ENCODE results near the gene CD44. TPM values are rescaled to one million over a fixed set of nuclear protein-coding genes. Genes with fewer than 3 reads are reported as not detected.

CD44 gene
- total RNA-seq, 5 donors from 2014 or later (not counting 1 experiment from before 2014, with no cell fraction given): 732 to 1,108 (median 781) TPM

DNA sequence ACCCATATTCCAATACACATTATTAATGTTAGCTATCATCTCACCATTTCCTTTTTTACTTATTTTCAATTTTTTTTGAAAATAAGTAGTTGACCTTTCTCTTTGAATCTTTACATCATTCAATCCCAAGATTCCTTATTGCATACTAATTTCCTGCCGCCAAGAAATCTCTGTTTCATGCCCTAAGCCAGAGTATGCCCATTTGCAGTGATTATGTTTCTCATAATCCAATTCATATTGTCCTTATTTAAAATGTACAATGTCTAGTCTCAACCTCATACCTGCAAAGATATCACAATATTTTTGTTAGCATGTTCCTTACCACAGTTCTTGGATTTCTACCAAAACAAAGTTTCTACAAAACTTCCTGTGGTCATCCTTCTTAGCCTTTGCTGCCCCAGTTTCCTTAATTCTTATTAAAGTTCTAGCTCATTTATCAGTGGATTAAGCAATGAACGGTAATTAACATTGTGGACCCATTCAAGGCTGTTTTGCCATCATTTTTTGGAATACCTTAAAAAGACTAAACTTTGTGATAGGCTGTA, 75.3 kb downstream of the CD44 start:
- no peaks in the 10 kb centered on the region for H3K27me3 Mint-ChIP-seq
- Histone ChIP-seq H3K27ac (ENCODE audit: low read length) (peak overlapping the region; percentile 33), H3K4me3 (ENCODE audit: control insufficient read depth in 1 of 2, extremely low read depth in 1 of 2, low read length in 1 of 2) (no peak overlapping the region), H3K4me1 (ENCODE audit: control insufficient read depth in 1 of 2, extremely low read depth in 1 of 2, insufficient read depth in 2 of 2, low read length in 2 of 2) (peaks cover 34 to 48% of the 10 kb centered on the region in 2 experiments), H3K27me3 (replicated peaks in 1 of 2; ENCODE audit: control insufficient read depth in 2 of 2, extremely low read depth in 1 of 2, insufficient read depth in 2 of 2, low read length in 1 of 2) (no peaks in the 10 kb centered on the region), H3K9me3 (peaks cover 4% of the 10 kb centered on the region), H3K36me3 (ENCODE audit: control insufficient read depth in 2 of 2, extremely low read depth in 1 of 2, insufficient read depth in 1 of 2, low read length in 1 of 2) (peaks cover 8 to 73% of the 10 kb centered on the region in 2 donors)
- H3K4me1 Mint-ChIP-seq: peaks cover 69 to 87% (median 81%) of the 10 kb centered on the region in 3 donors
- CTCF ChIA-PET: no interaction called here
- peaks cover 89% of the 10 kb centered on the region for H3K36me3 Mint-ChIP-seq
- peak overlapping the region in 2 of 3 donors; percentile 5 to 38 for H3K4me3 Mint-ChIP-seq
- WGBS (ENCODE audit: insufficient coverage): 100% methylated on average over 1 of the region's 2 CpGs
- POLR2A ChIA-PET: interaction anchor here in 1 of 2 donors (0.5 to 0.7 kb wide), 3 partner anchors 42 to 200 kb away, joined by 3 to 5 read pairs (median 4); no protein-coding TSS in a partner anchor
- ATAC-seq (replicated peaks in 1 of 4) (no peak), DNase-seq (no peak)
- H3K9me3 Mint-ChIP-seq: peaks cover 0 to 13% (median 7%) of the 10 kb centered on the region in 3 donors
- H3K27ac Mint-ChIP-seq: peak overlapping the region; percentile 94 to 97

DNA sequence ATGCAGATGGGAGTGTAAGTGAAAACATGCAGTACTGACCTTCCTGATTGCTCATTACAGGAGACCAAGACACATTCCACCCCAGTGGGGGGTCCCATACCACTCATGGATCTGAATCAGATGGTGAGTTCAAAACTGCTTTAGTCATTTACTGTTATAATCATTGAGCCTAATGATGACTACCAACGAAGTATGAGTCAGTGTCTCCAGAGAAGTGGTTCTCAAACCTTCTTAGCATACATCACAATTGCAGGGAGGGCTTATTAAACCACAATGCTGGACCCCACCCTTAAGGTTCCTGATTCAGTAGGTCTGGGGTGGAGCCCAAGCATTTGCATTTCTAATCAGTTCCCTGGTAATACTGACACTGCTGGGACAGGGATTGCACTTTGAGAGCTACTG, 75.8 kb downstream of the CD44 start:
- Mint-ChIP-seq H3K4me3 (peak overlapping the region in 2 of 3 donors; percentile 5 to 38), H3K9me3 (peaks cover 0 to 8% (median 7%) of the 10 kb centered on the region in 3 donors), H3K4me1 (peaks cover 72 to 89% (median 83%) of the 10 kb centered on the region in 3 donors), H3K27ac (peak overlapping the region; percentile 94 to 97), H3K36me3 (peaks cover 89% of the 10 kb centered on the region), H3K27me3 (no peaks in the 10 kb centered on the region)
- no peaks in the 10 kb centered on the region for H3K27me3 ChIP-seq (replicated peaks in 1 of 2; ENCODE audit: control insufficient read depth in 2 of 2, extremely low read depth in 1 of 2, insufficient read depth in 2 of 2, low read length in 1 of 2)
- H3K9me3 ChIP-seq: peaks cover 3% of the 10 kb centered on the region
- CTCF ChIA-PET: no interaction called here
- peaks cover 34 to 48% of the 10 kb centered on the region in 2 experiments for H3K4me1 ChIP-seq (ENCODE audit: control insufficient read depth in 1 of 2, extremely low read depth in 1 of 2, insufficient read depth in 2 of 2, low read length in 2 of 2)
- DNase-seq (peak in 3 of 35 experiments; percentile 12 to 30 (median 26)), ATAC-seq (replicated peaks in 1 of 4) (peak in 3 of 4 experiments; percentile 9 to 37 (median 33))
- H3K27ac ChIP-seq (ENCODE audit: low read length): peak overlapping the region; percentile 33
- H3K36me3 ChIP-seq (ENCODE audit: control insufficient read depth in 2 of 2, extremely low read depth in 1 of 2, insufficient read depth in 1 of 2, low read length in 1 of 2): peaks cover 8 to 73% of the 10 kb centered on the region in 2 donors
- no peak overlapping the region for H3K4me3 ChIP-seq (ENCODE audit: control insufficient read depth in 1 of 2, extremely low read depth in 1 of 2, low read length in 1 of 2)
- POLR2A ChIA-PET: no interaction called here
- WGBS (ENCODE audit: insufficient coverage): no CpG with 5 or more reads among the region's 1 CpG

DNA sequence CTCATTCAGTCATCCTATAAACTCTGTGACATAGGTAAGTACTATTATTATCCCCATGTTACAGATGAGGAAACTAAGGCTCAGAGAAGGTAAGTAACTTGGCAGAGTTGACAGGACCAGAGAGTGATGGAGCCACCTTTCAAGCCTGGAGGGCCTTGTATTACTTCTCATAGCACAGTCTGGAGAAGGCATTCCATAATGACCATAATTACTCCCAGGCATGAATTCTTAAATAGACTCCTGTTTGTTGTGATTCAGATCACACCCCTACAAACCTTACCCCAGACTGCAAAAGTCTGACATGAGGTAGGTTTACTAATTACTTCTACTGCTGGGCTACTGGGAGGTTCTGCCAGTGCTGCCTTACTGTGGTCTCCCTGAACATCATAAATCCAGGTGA, 77.0 kb downstream of the CD44 start:
- Mint-ChIP-seq H3K27ac (peak overlapping the region; percentile 94 to 97), H3K27me3 (no peaks in the 10 kb centered on the region), H3K4me3 (peak overlapping the region in 2 of 3 donors; percentile 22 to 38), H3K36me3 (peaks cover 84% of the 10 kb centered on the region), H3K9me3 (no peaks in the 10 kb centered on the region), H3K4me1 (peaks cover 71 to 81% (median 78%) of the 10 kb centered on the region in 3 donors)
- CTCF ChIA-PET: no interaction called here
- Histone ChIP-seq H3K27me3 (replicated peaks in 1 of 2; ENCODE audit: control insufficient read depth in 2 of 2, extremely low read depth in 1 of 2, insufficient read depth in 2 of 2, low read length in 1 of 2) (no peaks in the 10 kb centered on the region), H3K9me3 (no peaks in the 10 kb centered on the region), H3K36me3 (ENCODE audit: control insufficient read depth in 2 of 2, extremely low read depth in 1 of 2, insufficient read depth in 1 of 2, low read length in 1 of 2) (peaks cover 6 to 75% of the 10 kb centered on the region in 2 donors), H3K4me1 (ENCODE audit: control insufficient read depth in 1 of 2, extremely low read depth in 1 of 2, insufficient read depth in 2 of 2, low read length in 2 of 2) (peaks cover 34 to 48% of the 10 kb centered on the region in 2 experiments), H3K4me3 (ENCODE audit: control insufficient read depth in 1 of 2, extremely low read depth in 1 of 2, low read length in 1 of 2) (no peak overlapping the region), H3K27ac (ENCODE audit: low read length) (peak overlapping the region; percentile 80)
- DNase-seq (no peak), ATAC-seq (replicated peaks in 1 of 4) (no peak)
- POLR2A ChIA-PET: no interaction called here

DNA sequence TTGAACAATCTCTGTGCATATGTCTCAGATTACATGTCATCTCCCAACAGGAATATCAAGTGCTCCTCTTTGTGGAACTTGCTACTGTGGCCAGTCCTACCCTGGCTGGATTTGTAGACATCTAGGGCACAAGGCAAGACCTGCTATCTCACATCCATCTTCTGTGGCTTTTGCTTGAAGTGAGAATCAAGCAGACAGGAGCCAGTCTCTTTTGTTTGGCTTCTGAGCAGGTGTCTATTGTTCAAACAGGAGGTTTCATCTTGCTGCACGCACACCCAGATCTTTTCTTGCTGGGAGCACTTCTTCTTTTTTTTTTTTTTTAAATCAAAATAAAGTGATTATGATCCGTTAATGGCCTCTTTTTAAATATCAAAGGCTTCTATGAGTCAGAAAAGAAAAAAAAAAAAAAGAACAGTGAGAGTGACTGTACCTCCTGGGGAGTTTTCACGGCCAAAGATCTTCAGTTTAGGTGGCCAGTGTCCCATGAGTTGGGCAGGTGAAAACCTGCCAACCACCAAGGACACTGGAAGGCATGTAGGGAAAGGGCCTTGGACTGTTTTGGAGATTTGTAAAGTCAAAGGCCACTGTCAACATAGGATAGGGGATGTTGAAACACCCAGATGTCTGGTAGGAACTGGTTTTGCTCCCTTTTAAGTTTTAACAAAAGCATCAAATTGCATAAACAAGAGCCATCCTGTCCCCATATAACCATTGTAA, 78.1 kb downstream of the CD44 start:
- H3K27ac Mint-ChIP-seq: peak overlapping the region; percentile 94 to 97
- Histone ChIP-seq H3K4me3 (ENCODE audit: control insufficient read depth in 1 of 2, extremely low read depth in 1 of 2, low read length in 1 of 2) (no peak overlapping the region), H3K9me3 (no peaks in the 10 kb centered on the region), H3K27ac (ENCODE audit: low read length) (peak overlapping the region; percentile 80), H3K36me3 (ENCODE audit: control insufficient read depth in 2 of 2, extremely low read depth in 1 of 2, insufficient read depth in 1 of 2, low read length in 1 of 2) (peaks cover 3 to 86% of the 10 kb centered on the region in 2 donors), H3K27me3 (replicated peaks in 1 of 2; ENCODE audit: control insufficient read depth in 2 of 2, extremely low read depth in 1 of 2, insufficient read depth in 2 of 2, low read length in 1 of 2) (no peaks in the 10 kb centered on the region), H3K4me1 (ENCODE audit: control insufficient read depth in 1 of 2, extremely low read depth in 1 of 2, insufficient read depth in 2 of 2, low read length in 2 of 2) (peaks cover 34 to 48% of the 10 kb centered on the region in 2 experiments)
- DNase-seq (peak; percentile 6 to 78 (median 40)), ATAC-seq (replicated peaks in 1 of 4) (peak; percentile 81 to 87 (median 84))
- POLR2A ChIA-PET: no interaction called here
- no peaks in the 10 kb centered on the region for H3K27me3 Mint-ChIP-seq
- peaks cover 59 to 71% (median 69%) of the 10 kb centered on the region in 3 donors for H3K4me1 Mint-ChIP-seq
- WGBS (ENCODE audit: insufficient coverage): 20% methylated on average over 1 of the region's 3 CpGs
- H3K4me3 Mint-ChIP-seq: peak overlapping the region; percentile 31 to 55 (median 49)
- peaks cover 82% of the 10 kb centered on the region for H3K36me3 Mint-ChIP-seq
- CTCF ChIA-PET: no interaction called here
- no peaks in the 10 kb centered on the region for H3K9me3 Mint-ChIP-seq

DNA sequence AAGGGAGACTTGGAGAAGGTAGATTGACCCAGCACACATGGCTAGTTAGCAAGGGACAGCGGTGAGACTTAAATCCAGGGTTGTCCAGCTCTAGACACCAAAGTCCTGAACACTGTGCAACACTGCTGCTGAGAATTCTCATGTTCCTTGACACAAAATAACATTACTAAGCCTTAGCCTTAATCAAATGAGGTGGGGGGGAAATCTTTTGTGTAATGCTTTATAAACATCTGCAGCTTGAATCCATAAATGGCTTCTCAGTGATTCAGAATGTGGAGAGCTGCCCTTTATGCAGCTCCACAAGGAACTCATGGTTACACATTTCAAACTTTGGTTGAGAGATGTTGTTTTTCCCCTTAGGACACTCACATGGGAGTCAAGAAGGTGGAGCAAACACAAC, 80.0 kb downstream of the CD44 start:
- Mint-ChIP-seq H3K36me3 (peaks cover 81% of the 10 kb centered on the region), H3K4me1 (peaks cover 49 to 56% (median 55%) of the 10 kb centered on the region in 3 donors), H3K27me3 (no peaks in the 10 kb centered on the region), H3K9me3 (no peaks in the 10 kb centered on the region), H3K4me3 (no peak overlapping the region), H3K27ac (peak overlapping the region; percentile 84 to 85)
- Histone ChIP-seq H3K4me3 (ENCODE audit: control insufficient read depth in 1 of 2, extremely low read depth in 1 of 2, low read length in 1 of 2) (no peak overlapping the region), H3K27ac (ENCODE audit: low read length) (peak overlapping the region; percentile 32), H3K4me1 (ENCODE audit: control insufficient read depth in 1 of 2, extremely low read depth in 1 of 2, insufficient read depth in 2 of 2, low read length in 2 of 2) (peaks cover 28 to 33% of the 10 kb centered on the region in 2 experiments), H3K9me3 (no peaks in the 10 kb centered on the region), H3K36me3 (ENCODE audit: control insufficient read depth in 2 of 2, extremely low read depth in 1 of 2, insufficient read depth in 1 of 2, low read length in 1 of 2) (peaks cover 7 to 91% of the 10 kb centered on the region in 2 donors), H3K27me3 (replicated peaks in 1 of 2; ENCODE audit: control insufficient read depth in 2 of 2, extremely low read depth in 1 of 2, insufficient read depth in 2 of 2, low read length in 1 of 2) (no peaks in the 10 kb centered on the region)
- ATAC-seq (replicated peaks in 1 of 4) (no peak), DNase-seq (no peak)
- ChIA-PET POLR2A (interaction anchor here in 1 of 2 donors (0.7 kb wide), 1 partner anchor 82 kb away, joined by 3 read pairs; no protein-coding TSS in a partner anchor), CTCF (interaction anchor here (0.6 to 1.0 kb wide), 4 partner anchors 91 to 1261 kb away, joined by 3 to 4 read pairs (median 4); no protein-coding TSS in a partner anchor)
- WGBS (ENCODE audit: insufficient coverage): no CpG with 5 or more reads among the region's 1 CpG

DNA sequence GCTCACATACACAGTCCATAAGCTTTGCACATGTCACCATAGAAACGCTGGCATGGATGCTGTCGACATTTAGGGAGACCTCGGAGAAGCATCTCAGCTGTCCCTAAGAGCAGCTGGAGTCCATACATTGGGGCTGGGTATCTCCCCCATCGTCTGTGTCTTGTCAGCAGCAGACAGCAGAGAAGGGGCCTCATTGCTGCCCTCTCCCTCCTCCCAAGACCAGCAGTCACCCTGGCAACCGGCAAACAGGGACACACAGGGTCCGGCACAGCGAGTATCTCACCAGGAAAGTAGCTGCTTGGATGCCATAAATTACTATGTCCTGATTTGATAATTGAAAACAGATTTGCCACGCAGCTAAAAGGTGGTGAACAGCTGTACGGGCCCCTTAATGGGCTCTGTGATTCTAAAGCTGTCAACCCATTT, 84.4 kb downstream of the CD44 start:
- ChIA-PET CTCF (no interaction called here), POLR2A (no interaction called here)
- Mint-ChIP-seq H3K4me3 (no peak overlapping the region), H3K4me1 (peaks cover 20 to 27% (median 23%) of the 10 kb centered on the region in 3 donors), H3K27me3 (no peaks in the 10 kb centered on the region), H3K36me3 (peaks cover 80% of the 10 kb centered on the region), H3K9me3 (no peaks in the 10 kb centered on the region), H3K27ac (peak overlapping the region; percentile 11 to 39)
- Histone ChIP-seq H3K27me3 (replicated peaks in 1 of 2; ENCODE audit: control insufficient read depth in 2 of 2, extremely low read depth in 1 of 2, insufficient read depth in 2 of 2, low read length in 1 of 2) (no peaks in the 10 kb centered on the region), H3K9me3 (no peaks in the 10 kb centered on the region), H3K4me3 (ENCODE audit: control insufficient read depth in 1 of 2, extremely low read depth in 1 of 2, low read length in 1 of 2) (no peak overlapping the region), H3K27ac (ENCODE audit: low read length) (no peak overlapping the region), H3K4me1 (ENCODE audit: control insufficient read depth in 1 of 2, extremely low read depth in 1 of 2, insufficient read depth in 2 of 2, low read length in 2 of 2) (no peaks in the 10 kb centered on the region), H3K36me3 (ENCODE audit: control insufficient read depth in 2 of 2, extremely low read depth in 1 of 2, insufficient read depth in 1 of 2, low read length in 1 of 2) (peaks cover 4 to 95% of the 10 kb centered on the region in 2 donors)
- ATAC-seq (replicated peaks in 1 of 4) (peak in 1 of 4 experiments; percentile 12), DNase-seq (no peak)
- WGBS (ENCODE audit: insufficient coverage): 95% methylated on average over 4 of the region's 9 CpGs

All from T-cell (primary cell).